Measurements from ENCODE around the gene LY86.

Gene LY86

GRCh38 chr6:6570929-6571671, 17.4 kb upstream of the LY86 start:
- DNase-seq: no peak

- no peak for DNase-seq
Measured at GRCh38 chr6:6575143-6575542, 13.4 kb upstream of the LY86 start.

- no peak for DNase-seq
Measured at GRCh38 chr6:6577735-6578134, 10.8 kb upstream of the LY86 start.

- no peak for DNase-seq
Measured at GRCh38 chr6:6579281-6579680, 9.2 kb upstream of the LY86 start.

- no peak for DNase-seq
Measured at GRCh38 chr6:6580225-6580856, 8.2 kb upstream of the LY86 start.

- DNase-seq: no peak
Measured at GRCh38 chr6:6581054-6581453, 7.5 kb upstream of the LY86 start.

GRCh38 chr6:6582131-6582530, 6.4 kb upstream of the LY86 start:
- DNase-seq: no peak

GRCh38 chr6:6583836-6584235, 4.7 kb upstream of the LY86 start:
- DNase-seq: no peak

GRCh38 chr6:6584310-6585002, 4.1 kb upstream of the LY86 start:
- no peak for DNase-seq

GRCh38 chr6:6585003-6585311, 3.6 kb upstream of the LY86 start:
- no peak for DNase-seq

- DNase-seq: no peak
Measured at GRCh38 chr6:6586167-6586566, 2.4 kb upstream of the LY86 start.

GRCh38 chr6:6586671-6587526, 1.6 kb upstream of the LY86 start:
- DNase-seq: no peak

GRCh38 chr6:6587696-6588063, 840 bp upstream of the LY86 start:
- DNase-seq: no peak

GRCh38 chr6:6588924-6589709, 597 bp downstream of the LY86 start:
- no peak for DNase-seq

GRCh38 chr6:6590530-6590929, 2.0 kb downstream of the LY86 start:
- DNase-seq: no peak

GRCh38 chr6:6591778-6592465, 3.4 kb downstream of the LY86 start:
- peak; percentile 45 for DNase-seq

GRCh38 chr6:6592826-6593475, 4.4 kb downstream of the LY86 start:
- no peak for DNase-seq

GRCh38 chr6:6593867-6594468, 5.4 kb downstream of the LY86 start:
- DNase-seq: no peak

GRCh38 chr6:6595025-6595424, 6.5 kb downstream of the LY86 start:
- DNase-seq: no peak

GRCh38 chr6:6595952-6596351, 7.4 kb downstream of the LY86 start:
- no peak for DNase-seq

Data from midbrain (tissue), 1 donor.